GM04503 (cell line): ENCODE results near the gene GALNT2.

Experiments used
- DNase-seq: peaks from one replicate; pipeline ENCODE4 v3.0.0-alpha.2; 2012; ENCODE audit warnings: low read depth

Gene GALNT2

GRCh38 chr1:230236301-230237008 is 169.4 kb downstream of the GALNT2 start:
- no peak for DNase-seq

DNA sequence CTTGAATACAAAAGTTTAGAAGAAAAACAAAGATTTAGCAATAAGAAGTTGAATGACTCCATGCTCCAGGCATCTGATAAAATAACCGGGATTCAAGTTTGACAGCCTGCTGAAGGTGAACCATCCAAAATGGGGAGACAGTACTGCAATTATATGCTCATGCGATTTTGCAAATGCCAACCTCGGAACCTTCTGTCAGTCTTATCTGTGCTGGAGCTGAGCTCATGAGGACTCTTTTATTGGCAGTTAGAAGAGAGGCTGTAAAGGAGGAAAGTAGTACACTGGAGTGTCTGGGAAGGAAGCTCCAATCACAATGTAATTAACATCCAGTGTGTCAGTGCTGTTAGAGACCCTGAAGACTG is 170.0 kb downstream of the GALNT2 start:
- no peak for DNase-seq

- DNase-seq, result no peak
Measured at GRCh38 chr1:230237805-230238204, 170.8 kb downstream of the GALNT2 start.

- DNase-seq, result no peak
Measured at GRCh38 chr1:230240446-230241086, 173.5 kb downstream of the GALNT2 start.

DNA sequence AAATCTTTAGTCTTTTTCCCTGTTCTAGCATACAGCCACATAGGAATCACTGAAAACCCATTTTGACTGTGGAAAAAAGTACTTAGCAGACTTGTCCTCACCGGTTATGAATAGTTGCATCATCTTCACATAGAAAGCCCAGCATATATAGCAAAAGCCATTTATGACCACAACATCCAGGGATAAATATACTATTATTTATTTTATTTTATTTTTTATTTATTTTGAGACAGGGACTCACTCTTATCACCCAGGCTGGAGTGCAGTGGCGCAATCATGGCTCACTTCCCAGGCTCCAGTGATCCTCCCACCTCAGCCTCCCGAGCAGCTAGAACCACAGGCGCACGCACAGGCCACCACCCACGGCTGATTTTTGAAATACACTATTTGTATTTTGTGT is 175.3 kb downstream of the GALNT2 start:
- DNase-seq, result no peak

- no peak for DNase-seq
Measured at GRCh38 chr1:230243146-230243545, 176.1 kb downstream of the GALNT2 start.

- no peak for DNase-seq
Measured at GRCh38 chr1:230243583-230244353, 176.7 kb downstream of the GALNT2 start.

DNA sequence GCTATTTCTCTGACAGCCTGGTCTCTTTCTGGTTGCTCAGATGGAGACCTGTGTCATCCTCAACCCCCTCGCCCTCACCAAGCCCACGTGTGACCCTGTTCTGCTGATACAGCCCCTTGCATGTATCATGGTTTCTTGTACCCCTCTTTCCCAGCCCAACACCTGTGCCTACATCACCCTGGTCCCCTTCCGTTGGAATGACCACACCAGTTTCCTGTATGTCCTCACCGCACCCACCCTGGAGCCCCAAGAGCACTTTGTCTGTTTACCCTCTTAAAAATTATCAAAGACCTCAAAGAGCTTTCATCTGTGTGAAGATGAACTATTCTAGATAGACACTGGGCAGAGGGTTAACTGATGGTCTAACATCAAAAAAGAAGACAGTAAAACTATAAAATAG is 179.5 kb downstream of the GALNT2 start:
- no peak for DNase-seq

GRCh38 chr1:230248016-230248888 is 181.2 kb downstream of the GALNT2 start:
- no peak for DNase-seq

DNA sequence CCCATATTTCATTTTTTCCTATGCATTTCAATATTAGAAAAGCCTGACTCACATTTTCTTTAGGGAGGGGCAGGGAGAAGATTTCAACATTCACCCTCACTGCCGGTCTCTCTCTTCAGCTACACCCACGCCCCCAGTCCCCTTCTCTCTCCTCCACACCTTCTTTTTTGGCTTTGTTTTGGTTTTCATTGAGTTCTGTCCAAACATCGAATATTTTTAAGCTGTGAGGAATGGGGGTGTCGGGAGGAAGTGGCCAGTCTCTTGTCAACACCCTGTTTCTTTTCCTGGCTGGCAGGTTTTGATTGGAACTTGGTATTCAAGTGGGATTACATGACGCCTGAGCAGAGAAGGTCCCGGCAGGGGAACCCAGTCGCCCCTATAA is 181.8 kb downstream of the GALNT2 start:
- DNase-seq, result no peak

GRCh38 chr1:230249695-230250480 is 182.8 kb downstream of the GALNT2 start:
- no peak for DNase-seq

DNA sequence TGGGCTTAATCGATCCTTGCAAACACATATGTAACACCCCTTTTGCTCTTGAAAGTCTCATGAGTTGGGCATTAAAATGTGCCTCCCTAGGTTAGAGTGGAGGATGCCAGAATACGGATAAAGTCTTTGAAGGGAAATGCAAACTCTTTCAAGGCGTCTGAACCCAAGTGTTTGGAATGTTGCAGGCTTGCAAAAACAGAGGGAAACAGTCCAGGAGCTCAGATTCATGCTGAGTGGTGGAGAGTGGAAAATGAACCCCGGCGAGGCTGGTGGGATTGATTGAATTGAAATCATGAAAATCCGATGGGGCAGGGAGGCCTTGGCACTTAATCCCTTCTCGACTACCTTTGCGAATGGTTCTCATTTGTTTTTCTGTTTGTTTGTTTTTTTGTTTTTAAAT is 183.6 kb downstream of the GALNT2 start:
- no peak for DNase-seq

DNA sequence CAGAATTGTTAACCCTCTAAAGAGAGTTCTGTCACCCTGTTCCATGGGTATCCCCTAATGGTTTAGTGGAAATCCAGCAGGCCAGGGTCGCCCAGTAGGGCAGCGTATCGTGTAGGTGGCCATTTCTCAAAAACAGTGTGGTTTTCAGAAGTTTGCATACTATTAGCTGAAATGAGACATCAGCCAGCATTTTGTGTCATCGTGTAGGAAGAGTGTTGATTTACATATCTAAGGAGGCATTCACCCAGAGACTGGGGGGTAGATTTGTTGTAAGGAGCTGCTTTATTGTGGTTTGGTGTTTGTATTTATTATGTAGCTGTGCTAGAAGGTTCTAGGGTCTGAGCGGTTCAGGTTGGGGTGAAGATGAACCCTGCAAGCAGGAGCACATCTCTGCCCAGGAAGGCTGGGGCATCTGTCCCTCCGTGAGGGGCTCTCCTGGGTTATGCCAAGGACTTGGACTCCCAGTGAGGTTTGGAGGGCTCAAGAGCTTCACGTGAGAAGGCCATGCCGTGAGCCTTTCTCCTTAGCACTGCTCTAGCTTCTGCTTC is 184.7 kb downstream of the GALNT2 start:
- no peak for DNase-seq

GRCh38 chr1:230253150-230253549 is 186.1 kb downstream of the GALNT2 start:
- no peak for DNase-seq

GRCh38 chr1:230254265-230254664 is 187.2 kb downstream of the GALNT2 start:
- DNase-seq, result no peak

GRCh38 chr1:230255116-230255515 is 188.1 kb downstream of the GALNT2 start:
- DNase-seq, result no peak

DNA sequence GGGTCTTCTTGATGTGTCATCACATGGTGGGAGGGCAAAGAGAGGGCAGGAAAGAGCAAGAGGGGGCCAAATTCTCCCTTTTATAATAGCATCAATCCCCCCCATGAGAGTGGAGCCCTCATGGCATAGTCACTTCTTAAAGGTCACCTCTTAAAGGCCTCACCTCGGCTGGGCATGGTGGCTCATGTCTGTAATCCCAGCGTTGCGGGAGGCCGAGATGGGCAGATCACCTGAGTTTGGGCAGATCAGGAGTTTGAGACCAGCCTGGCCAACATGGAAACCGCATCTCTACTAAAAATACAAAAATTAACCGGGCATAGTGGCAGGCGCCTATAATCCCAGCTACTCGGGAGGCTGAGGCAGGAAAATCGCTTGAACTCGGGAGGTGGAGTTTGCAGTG is 189.0 kb downstream of the GALNT2 start:
- no peak for DNase-seq

DNA sequence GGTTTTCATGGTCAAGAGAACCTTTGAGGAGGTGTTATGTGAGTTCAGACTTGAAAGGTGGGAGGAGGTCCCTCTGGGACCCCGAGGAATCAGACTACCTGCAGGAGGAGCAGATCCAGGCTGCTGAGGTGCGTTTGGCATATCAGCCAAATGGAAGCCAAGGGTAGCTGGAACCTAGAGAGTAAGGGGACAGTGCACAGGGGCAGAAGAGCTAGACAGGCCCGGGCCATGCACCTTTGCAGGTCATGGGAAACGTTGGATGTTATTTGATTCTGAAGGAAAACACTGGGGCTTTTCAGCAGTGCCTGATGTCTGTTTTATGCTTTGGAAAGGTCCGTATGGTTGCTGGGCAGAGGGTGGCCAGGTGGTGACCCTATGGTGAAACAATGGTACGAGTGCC is 189.9 kb downstream of the GALNT2 start:
- no peak for DNase-seq

DNA sequence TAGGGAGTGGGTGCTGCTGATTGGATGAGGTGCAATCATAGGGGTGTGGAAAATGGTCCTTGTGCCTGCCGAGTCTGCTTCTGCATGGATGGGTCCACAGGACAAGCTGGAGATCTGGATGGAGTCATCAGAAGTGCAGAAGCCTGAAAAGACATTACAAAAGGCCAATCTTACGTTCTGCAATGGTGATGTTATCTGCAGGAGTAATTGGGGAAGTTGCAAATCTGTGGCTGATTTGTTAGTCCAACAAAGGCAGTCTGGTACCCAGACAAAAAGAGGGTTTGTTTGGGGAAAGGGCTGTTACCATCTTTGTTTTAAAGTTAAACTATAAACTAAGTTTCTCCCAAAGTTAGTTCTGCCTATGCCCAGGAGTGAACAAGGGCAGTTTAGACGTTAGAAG is 192.6 kb downstream of the GALNT2 start:
- DNase-seq, result no peak

DNA sequence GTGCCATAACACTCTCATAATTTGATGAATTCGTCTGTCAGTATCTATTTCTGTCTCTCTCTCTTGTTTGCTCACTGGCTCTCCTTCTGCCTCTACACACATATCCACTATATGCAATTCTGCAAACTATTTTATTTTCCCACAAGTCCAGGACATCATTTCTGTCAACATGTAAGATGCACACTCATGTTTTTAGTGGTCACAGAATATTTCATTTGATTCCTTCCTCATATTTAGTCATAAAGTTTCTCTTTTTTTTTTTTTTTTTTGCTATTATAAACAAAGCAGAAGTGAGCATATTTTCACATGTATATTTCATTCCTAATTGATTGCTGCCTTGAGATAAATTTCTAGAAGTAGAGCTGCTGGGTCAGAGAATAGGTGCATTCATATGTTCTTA is 193.8 kb downstream of the GALNT2 start:
- no peak for DNase-seq

GRCh38 chr1:230261928-230262650 is 195.1 kb downstream of the GALNT2 start:
- no peak for DNase-seq
